HG03060 (cell line): ENCODE data around the gene HSD17B13.
"Not testable (repeated sequence)": the region's sequence is repeated elsewhere in the genome, so short reads cannot be mapped to it uniquely, and the experiment has no call there.

Source experiments
- ATAC-seq: cut with Tn5 transposase; IDR thresholded peaks from one replicate; pipeline ENCODE4 v1.9.1; 2021; ENCODE audit warnings: low read depth, moderate number of reproducible peaks; ENCODE audit not compliant: unreplicated experiment

The HSD17B13 gene

DNA sequence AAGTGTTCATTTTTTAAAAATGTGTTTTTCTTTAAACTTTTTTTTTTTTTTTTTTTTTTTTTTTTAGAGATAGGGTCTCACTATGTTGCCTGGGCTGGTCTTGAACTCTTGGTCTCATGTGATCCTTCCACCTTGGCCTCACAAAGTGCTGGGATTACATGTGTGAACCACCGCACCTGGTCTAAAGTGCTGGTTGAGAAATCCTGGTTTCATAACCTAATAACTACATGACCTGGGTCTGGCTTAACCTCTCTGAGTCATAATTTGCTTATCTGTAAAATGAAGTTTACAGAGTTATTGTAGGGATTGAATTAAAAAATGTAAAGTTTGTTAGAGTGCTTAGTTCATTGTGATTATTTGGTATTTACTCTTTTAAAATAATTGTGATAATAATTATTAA, 5.2 kb downstream of the HSD17B13 start:
- ATAC-seq = no peak

DNA sequence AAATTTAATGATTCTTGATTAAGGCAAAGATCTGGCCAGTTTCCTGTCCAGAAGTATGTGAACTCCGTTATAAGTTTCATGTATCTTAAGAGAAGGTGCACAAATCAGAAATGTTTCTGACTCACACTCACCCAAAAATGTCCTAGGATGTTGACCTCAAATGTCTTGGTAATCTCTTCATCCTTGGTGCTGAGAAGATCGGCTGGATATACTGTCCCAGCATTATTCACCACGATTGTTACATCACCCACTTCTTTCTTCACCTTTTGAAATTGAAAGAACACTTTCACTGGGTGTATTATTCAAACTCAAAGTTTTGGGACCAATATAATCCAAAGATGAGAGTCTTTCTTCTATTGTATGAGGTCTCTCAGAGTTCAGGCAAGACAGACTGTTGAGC, 5.7 kb downstream of the HSD17B13 start:
- ATAC-seq = no peak

DNA sequence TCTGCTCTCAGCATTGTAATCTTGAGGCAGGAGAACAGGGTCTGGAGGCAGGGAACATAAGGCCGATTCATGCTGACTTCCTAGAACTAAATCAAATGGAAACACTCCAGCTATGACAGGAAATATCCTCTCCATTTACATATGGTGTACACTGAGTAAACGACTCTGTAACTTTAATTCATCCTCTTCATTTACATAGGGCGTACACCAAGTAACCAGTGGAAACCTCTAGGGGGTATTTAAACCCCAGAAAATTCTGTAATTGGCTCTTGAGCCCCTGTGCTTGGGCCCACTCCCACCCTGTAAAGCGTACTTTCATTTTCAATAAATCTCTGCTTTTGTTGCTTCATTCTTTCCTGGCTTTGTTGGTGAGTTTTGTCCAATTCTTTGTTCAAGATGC, 7.7 kb downstream of the HSD17B13 start:
- ATAC-seq = not testable (repeated sequence)

DNA sequence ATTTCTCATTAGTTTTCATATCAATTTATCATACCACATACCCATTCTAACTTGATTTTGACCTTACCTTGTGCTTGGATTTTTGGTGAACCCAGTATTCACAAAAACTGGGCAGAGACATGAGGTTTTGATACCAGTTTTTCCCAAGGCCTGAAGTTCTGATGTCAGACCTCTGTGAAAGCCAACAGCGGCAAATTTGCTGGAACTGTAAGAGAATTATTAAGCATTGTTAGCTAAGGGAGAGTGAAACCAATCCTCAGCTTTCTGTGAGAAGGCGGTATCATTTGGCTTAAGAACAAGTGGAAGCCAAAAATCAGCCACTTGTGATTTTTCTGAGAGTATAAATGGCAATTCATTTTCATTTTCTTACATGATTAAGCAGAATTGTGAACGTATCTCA, 8.9 kb downstream of the HSD17B13 start:
- ATAC-seq = no peak

DNA sequence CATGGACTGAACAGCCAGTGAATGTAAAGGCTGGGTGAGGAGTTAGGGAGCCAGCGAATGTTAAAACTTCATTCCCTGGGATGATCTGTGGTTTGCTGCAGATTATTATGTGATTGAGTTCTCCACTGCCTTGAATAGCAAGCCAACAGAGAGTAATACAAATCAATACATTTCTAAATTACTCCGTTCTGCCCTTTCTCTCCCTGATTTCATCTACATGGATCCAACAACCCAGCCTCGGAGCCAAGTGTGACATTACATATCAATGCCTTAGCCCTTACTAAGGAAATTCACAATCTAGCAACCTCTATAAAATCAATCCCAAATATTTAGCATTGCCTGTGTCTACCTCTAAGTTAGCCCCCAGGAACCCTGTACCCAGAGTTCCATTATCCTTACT, 11.0 kb downstream of the HSD17B13 start:
- no peak for ATAC-seq

DNA sequence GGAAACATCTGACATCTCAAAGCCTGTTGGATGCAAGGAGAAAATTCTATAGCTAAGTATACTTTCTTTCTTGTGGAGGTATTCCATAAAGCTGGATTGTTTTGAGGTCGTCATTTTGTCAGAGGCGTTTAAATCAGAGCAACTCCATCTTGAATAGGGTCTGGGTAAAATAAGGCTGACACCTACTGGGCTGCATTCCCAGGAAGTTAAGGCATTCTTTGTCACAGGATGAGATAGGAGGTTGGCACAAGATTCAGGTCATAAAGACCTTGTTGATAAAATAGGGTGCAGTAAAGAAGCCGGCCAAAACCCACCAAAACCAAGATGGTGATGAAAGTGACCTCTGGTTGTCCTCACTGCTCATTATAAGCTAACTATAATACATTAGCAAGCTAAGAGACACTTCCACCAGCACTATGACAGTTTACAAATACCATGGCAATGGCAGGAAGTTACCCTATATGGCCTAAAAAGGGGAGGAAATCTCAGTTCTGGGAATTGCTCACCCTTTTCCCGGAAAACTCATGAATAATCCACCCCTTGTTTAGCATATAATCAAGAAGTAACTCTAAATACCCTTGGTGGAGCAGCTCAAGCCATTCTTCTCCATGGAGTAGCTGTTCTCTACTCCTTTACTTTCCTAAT, 11.9 kb downstream of the HSD17B13 start:
- no peak for ATAC-seq

DNA sequence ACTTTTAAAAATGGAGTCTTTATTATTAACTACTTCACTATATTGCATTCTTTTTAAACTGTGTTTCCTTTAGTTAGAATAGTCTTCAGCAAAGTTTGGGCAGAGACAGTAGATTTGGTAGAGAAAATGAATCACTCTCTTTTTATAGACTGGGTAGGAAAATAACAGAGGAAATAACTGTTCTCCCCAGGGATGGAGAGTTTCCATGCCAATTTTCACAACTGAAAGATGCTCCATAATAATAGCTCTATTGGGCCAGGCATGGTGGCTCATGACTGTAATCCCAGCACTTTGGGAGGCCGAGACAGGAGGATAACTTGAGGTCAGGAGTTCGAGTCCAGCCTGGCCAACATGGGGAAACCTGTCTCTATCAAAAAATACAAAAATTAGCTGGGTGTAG, 13.1 kb downstream of the HSD17B13 start:
- no peak for ATAC-seq

DNA sequence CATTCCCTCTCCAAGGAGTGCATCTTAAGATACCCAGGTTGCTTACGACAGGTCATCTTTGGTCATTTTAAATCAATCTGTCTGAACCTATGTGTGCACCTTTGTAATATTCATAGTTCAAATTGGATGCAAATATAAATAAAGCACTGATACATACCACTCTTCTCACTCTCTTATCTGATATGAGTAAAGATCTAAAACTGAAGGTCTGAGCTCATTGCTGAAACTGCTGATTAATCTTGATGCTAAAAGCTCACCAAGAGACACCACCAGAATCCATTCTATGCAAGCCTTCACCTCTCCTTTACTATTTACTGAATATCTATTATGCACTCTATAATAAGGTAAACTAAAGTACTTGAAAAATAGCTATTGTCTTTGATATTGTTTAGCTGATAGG, 16.6 kb downstream of the HSD17B13 start:
- no peak for ATAC-seq

DNA sequence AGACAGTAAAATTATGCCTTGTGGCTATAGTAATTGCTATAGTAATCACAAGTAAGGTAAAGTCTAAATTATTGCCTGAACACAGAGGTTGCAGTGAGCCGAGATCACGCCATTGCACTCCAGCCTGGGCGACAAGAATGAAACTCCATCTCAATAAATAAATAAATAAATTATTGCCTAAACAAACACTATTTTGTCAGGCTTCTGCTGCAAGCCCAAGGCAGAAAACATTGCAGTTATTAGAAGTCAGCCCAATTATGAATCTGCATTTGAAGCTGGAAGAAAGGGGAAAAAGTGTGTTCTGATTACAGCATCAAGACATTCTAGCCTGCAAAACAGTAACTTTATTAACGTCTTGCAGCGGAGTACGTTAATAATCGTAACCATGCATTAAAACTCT, 17.1 kb downstream of the HSD17B13 start:
- ATAC-seq = no peak

DNA sequence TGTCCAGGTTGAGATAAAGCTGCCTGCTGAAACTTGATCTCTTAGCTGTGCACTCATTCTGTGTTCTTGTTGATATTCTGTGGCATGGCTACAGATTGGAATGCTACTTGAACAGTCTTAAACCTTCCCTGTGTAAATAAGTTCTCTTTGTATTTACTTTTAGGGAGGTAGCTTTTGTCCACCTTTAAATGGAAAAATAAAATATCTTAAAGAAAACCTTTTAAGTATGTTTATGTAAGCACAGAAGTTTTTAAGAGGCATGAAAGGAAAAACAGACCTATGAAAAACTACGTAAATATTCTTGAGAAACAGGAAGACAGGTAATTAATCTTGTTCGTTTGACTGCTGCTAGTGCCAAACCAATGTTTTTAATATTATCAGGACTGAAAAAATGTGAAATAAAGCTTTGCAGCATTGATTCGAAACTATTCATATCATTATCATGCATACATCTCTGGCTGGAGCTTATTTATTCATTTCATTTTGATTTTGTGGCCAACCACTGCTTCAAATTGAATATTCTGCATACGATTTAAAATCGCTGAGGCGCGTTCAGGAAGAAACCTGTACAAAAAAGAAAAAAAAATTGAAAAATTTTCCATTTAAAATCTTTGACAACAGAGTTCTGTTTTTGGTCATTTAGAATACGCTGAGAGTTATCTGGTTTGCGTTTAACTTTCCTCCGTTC, 17.8 kb downstream of the HSD17B13 start:
- ATAC-seq = no peak

DNA sequence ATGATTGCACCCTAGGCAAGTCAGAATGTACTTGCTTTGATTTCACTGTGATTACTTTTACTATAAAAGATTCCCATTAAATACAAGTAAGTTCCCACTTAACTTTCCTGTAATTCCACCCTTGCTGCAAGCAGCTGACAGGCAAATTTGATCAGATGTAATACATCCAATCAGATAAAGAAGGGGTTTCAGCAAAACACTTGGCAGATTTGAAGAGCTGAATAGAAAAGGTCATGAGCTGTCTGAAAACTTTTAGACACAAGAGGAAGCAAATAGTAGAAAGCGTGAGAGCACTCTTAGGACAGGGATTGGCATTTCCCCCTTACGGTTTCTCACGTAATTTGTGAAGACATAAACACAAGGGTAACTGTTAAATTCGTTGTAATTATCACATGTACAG, 22.8 kb downstream of the HSD17B13 start:
- ATAC-seq = no peak

DNA sequence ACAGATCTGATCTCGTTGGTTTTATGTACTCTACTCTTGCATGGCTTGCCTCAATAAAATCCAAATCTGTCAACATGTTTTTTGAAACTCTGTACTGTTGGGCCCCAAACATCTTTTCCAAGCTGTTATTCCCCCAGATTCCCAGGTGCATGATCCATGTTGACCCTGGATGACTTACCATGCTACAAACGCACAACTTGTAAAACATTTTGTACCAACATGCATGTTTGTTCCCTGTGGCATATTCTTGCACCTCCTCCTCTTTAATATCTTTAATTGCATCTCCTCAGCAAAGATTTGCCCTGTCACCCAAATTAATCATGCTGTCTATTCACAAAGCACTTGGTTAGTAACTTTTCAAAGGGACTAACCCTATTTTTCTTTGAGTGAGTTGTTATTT, 24.3 kb downstream of the HSD17B13 start:
- no peak for ATAC-seq

DNA sequence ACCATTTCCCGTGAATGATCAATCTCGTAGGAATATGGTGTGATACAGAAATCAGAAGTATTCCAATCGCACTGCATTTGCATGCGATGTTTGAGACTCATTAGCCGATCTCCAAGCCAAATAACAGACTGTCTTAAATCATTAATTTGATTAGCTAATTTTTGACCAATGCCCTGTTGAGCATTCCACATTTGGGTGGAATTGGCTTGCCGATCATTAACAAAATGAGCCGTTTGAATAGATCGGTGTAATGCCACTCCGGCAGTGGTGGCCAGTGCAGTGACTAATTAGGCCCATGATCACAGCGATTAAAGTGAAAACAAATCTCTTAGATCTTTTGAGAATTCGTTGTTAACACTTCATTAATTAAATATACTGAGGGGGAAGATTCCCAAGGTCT, 27.8 kb downstream of the HSD17B13 start:
- not testable (repeated sequence) for ATAC-seq

DNA sequence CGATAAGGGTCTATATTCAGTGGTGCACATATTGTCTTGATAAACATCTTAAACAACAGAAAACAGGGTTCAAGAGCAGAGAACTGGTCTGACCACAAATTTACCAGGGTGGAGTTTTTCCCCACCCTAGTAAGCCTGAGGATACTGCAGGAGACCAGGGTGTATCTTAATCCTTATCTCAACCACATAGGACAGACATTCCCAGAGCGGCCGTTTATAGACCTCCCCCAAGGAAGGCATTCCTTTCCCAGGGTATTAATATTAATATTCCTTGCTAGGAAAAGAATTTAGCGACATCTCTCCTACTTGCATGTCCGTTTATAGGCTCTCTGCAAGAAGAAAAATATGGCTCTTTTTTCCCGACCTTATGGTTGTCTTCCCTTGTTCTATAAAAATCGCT, 28.8 kb downstream of the HSD17B13 start:
- ATAC-seq = not testable (repeated sequence)

DNA sequence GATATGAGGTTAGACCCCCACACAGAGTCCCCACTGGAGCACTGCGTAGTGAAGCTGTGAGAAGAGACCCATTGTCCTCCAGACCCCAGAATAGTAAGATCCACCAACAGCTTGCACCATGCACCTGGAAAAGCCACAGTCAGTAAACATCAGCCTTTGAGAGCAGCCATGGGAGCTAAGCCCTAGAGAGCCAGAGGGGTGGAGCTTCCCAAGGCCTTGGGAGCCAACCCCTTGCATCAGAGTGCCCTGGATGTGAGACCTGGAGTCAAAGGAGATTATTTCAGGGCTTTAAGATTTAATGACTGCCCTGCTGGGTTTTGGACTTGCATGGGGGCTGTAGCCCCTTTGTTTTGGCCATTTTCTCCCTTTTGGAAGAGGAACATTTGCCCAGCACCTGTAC, 35.7 kb downstream of the HSD17B13 start:
- ATAC-seq = no peak

DNA sequence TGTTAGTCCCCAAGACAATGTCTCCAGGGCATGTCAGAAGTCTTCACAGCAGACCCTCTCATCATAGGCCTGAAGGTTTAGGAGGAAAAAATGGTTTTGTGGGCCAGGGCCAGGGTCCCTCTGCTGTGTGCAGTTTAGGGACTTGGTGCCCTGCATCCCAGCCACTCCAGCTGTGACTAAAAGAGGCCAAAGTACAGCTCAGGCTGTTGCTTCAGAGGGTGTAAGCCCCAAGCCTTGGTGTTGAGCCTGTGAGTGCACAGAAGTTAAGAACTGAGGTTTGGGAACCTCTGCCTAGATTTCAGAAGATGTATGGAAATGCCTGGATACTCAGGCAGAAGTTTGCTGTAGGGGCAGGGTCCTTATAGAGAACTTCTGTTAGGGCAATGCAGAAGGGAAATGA, 38.4 kb downstream of the HSD17B13 start:
- not testable (repeated sequence) for ATAC-seq

DNA sequence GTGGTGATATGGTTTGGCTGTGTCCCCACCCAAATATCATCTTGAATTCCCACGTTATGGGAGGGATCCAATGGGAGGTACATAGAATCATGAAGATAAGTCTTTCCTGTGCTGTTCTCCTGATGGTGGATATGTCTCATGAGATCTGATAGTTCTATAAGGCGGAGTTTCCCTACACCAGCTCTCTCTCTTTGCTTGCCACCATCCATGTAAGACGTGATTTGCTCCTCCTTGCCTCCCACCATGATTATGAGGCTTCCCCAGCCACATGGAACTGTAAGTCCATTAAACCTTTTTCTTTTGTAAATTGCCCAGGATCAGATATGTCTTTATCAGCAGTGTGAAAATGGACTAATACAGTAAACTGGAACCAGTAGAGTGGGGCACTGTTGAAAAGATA, 39.5 kb downstream of the HSD17B13 start:
- ATAC-seq = no peak

DNA sequence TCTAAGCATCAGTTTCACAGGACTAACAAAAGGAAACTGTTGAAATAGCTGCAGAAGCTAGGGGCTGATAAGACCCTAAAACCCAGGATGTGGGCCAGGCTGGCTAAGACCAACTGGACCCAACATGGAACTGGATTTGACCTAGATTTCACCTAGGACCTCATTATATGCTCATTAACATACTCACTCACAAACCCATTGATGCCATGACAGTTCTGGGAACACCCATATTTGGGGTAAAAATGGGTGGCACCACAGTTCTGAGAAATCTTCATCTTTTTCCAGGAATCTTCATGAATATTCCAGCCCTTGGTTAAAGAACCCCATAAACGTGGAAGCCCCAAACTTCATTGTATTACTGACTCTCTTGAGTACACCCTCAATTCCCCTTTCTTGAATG, 41.1 kb downstream of the HSD17B13 start:
- no peak for ATAC-seq

DNA sequence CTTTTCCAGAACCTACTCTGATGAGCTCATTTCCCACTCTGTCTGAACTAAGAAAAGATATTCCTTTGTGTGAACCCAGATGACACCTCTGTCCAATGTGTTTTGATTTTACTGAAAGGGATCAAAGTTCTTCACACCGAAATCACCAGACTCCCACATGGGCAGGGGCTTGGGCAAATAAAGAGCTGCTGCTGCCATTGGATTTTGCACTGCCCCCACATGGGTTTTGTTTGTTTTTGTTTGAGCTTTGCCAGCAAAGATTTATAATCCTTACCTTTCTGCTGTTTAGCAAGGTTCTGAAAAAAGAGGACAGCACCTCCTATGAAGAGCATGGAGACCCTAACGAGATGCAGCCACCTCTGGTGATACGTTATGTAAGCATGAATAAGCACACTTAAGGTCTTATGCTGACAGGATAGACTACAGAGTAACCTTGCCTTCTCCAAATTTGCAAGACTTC, 44.3 kb downstream of the HSD17B13 start:
- ATAC-seq = no peak

DNA sequence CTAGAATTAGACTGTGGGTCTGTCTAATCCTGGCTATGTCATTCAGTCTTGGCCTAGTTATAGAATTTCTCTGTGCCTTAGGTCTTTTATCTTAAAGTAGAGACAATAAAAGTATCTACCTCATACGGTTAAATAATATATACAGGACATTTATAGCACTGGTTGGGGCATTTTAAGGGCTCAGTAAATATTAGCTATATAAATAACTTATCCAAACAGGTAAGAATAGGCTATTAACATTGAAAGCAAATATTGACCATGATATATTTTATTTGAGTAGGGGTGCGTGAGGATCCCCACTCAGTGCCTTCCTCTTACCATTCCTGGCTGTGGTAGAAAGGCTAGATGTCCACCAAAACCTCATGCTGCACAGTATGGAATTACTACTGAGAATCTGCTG, 47.4 kb downstream of the HSD17B13 start:
- no peak for ATAC-seq

DNA sequence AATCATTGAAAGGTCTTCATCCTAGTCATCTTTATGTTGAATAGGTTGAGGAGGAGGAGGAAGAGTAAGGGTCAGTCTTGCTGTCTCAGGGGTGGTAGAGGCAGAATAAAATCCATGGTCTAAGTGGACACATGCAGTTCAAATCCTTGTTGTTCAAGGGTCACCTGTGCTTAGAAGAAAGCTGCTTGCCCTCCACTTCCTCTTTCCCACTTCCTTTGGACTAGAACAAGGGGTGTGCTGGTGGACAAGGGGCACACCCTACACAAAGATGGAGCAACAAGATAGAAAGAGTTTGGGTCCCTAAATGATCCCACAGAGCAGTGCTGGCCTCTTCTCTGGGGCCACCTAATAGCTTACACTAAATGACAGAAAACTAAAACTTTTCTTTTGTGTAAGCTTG, 47.9 kb downstream of the HSD17B13 start:
- no peak for ATAC-seq

DNA sequence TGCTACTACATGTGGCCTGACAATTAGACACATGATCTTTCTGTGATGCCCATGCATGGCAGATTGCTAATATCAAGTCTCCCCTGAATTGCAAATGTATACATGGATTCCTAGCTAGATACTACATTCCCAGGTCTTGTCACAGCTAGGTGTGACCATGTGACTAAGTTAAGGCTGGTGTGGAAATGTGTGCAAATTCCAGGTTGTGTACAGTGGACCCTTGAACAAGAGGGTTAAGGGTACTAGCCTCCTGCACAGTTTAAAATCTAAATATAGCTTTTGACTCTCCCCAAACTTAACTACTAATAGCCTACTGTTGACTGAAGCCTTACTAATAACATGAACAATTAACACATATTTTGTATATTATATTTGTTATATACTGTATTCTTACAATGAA, 48.4 kb downstream of the HSD17B13 start:
- ATAC-seq = no peak
